ENCODE data around the gene SLC1A6. TPM values are rescaled to one million over a fixed set of nuclear protein-coding genes. Genes with fewer than 3 reads are reported as not detected.

Gene SLC1A6
- polyA plus RNA-seq, 1 experiment, result not detected

GRCh38 chr19:15015946-15016542, 36.4 kb upstream of the SLC1A6 start:
- DNase-seq (ENCODE audit: low read depth), result no peak
- ChIA-PET CTCF (interaction anchor here (0.8 kb wide), 1 partner anchor 134 kb away, joined by 3 read pairs; no protein-coding TSS in a partner anchor), POLR2A (no interaction called here)
- no peak for TF ChIP-seq CTCF (IDR thresholded peaks at IDR 0.05; ENCODE audit: insufficient read depth, low read depth, low read length)
- no peaks in the 10 kb centered on the region for H3K27me3 ChIP-seq (ENCODE audit: control insufficient read depth, insufficient read depth, low read length)
- H3K36me3 ChIP-seq (ENCODE audit: control insufficient read depth, insufficient read depth, low read length), result no peaks in the 10 kb centered on the region
- no peak overlapping the region for H3K4me3 ChIP-seq (ENCODE audit: low read depth, low read length)

GRCh38 chr19:15014579-15014978, 34.9 kb upstream of the SLC1A6 start:
- CTCF ChIA-PET, result no interaction called here
- Histone ChIP-seq H3K36me3 (ENCODE audit: control insufficient read depth, insufficient read depth, low read length) (no peaks in the 10 kb centered on the region), H3K4me3 (ENCODE audit: low read depth, low read length) (no peak overlapping the region), H3K27me3 (ENCODE audit: control insufficient read depth, insufficient read depth, low read length) (no peaks in the 10 kb centered on the region)
- POLR2A ChIA-PET, result no interaction called here
- no peak for TF ChIP-seq CTCF (IDR thresholded peaks at IDR 0.05; ENCODE audit: insufficient read depth, low read depth, low read length)
- DNase-seq (ENCODE audit: low read depth), result no peak

GRCh38 chr19:15010501-15011300, 31.0 kb upstream of the SLC1A6 start:
- Histone ChIP-seq H3K27me3 (ENCODE audit: control insufficient read depth, insufficient read depth, low read length) (no peaks in the 10 kb centered on the region), H3K4me3 (ENCODE audit: low read depth, low read length) (no peak overlapping the region), H3K36me3 (ENCODE audit: control insufficient read depth, insufficient read depth, low read length) (no peaks in the 10 kb centered on the region)
- ChIA-PET POLR2A (no interaction called here), CTCF (interaction anchor here (1.0 kb wide), 1 partner anchor 13 kb away, joined by 3 read pairs; no protein-coding TSS in a partner anchor)
- no peak for TF ChIP-seq CTCF (IDR thresholded peaks at IDR 0.05; ENCODE audit: insufficient read depth, low read depth, low read length)
- no peak for DNase-seq (ENCODE audit: low read depth)

GRCh38 chr19:15008308-15008707, 28.6 kb upstream of the SLC1A6 start:
- POLR2A ChIA-PET, result no interaction called here
- TF ChIP-seq CTCF (IDR thresholded peaks at IDR 0.05; ENCODE audit: insufficient read depth, low read depth, low read length), result no peak
- H3K36me3 ChIP-seq (ENCODE audit: control insufficient read depth, insufficient read depth, low read length), result no peaks in the 10 kb centered on the region

GRCh38 chr19:14997981-14998380, 18.3 kb upstream of the SLC1A6 start:
- H3K36me3 ChIP-seq (ENCODE audit: control insufficient read depth, insufficient read depth, low read length), result no peaks in the 10 kb centered on the region
- H3K4me3 ChIP-seq (ENCODE audit: low read depth, low read length), result no peak overlapping the region
- ChIA-PET CTCF (no interaction called here), POLR2A (no interaction called here)
- no peak for DNase-seq (ENCODE audit: low read depth)
- H3K27me3 ChIP-seq (ENCODE audit: control insufficient read depth, insufficient read depth, low read length), result no peaks in the 10 kb centered on the region
- no peak for TF ChIP-seq CTCF (IDR thresholded peaks at IDR 0.05; ENCODE audit: insufficient read depth, low read depth, low read length)

More at GRCh38 chr19:15008308-15008707, 28.6 kb upstream of the SLC1A6 start:
- no peak for DNase-seq (ENCODE audit: low read depth)
- no peaks in the 10 kb centered on the region for H3K27me3 ChIP-seq (ENCODE audit: control insufficient read depth, insufficient read depth, low read length)
- CTCF ChIA-PET, result interaction anchor here (0.6 kb wide), 1 partner anchor 10 kb away, joined by 3 read pairs; no protein-coding TSS in a partner anchor
- H3K4me3 ChIP-seq (ENCODE audit: low read depth, low read length), result no peak overlapping the region

Measured in BJ (cell line).